CD4-positive, CD25-positive, alpha-beta regulatory T cell (primary cell): Measurements from ENCODE around the gene LAMB1. TPM values are rescaled to one million over a fixed set of nuclear protein-coding genes. Genes with fewer than 3 reads are reported as not detected.

ENCODE experiments used
- ATAC-seq, 2 donors: fragments of 150-1000 bp; cut with Tn5 transposase; one replicate each; pipeline ENCODE4 v1.10.0; 2021; ENCODE audit warnings: low read depth in 2 of 2, moderate number of reproducible peaks in 2 of 2, moderate library complexity in 1 of 2
- DNase-seq, 3 donors: peaks; one replicate each; pipeline versions ENCODE4 v3.0.0 to v3.0.0-alpha.2; 2012 to 2022; ENCODE audit warnings: mixed read lengths in 1 of 3
- H3K27ac ChIP-seq: one replicate; pipeline ENCODE4 v1.7.0; 2013; ENCODE audit warnings: mild to moderate bottlenecking, low read length; ENCODE audit not compliant: insufficient read depth, poor library complexity, severe bottlenecking
- H3K27me3 ChIP-seq: one replicate; pipeline ENCODE4 v1.7.0; 2013; ENCODE audit warnings: low read length; ENCODE audit not compliant: control insufficient read depth, insufficient read depth
- H3K36me3 ChIP-seq: one replicate; pipeline ENCODE4 v1.7.0; 2013; ENCODE audit warnings: mild to moderate bottlenecking, low read length, moderate library complexity; ENCODE audit not compliant: control insufficient read depth, insufficient read depth
- H3K4me1 ChIP-seq: 2 replicates; pipeline ENCODE4 v1.7.0; 2013; ENCODE audit warnings: mild to moderate bottlenecking, low read length; ENCODE audit not compliant: insufficient read depth, control insufficient read depth, poor library complexity, severe bottlenecking
- H3K4me3 ChIP-seq: one replicate; pipeline ENCODE4 v1.7.0; 2013; ENCODE audit warnings: low read depth, mild to moderate bottlenecking, low read length, moderate library complexity
- H3K9me3 ChIP-seq, 2 experiments: 1 replicate in 1 of 2; 2 replicates in 1 of 2; pipeline ENCODE4 v1.7.0; 2013; ENCODE audit warnings: low read length in 2 of 2, mild to moderate bottlenecking in 1 of 2, moderate library complexity in 1 of 2; ENCODE audit not compliant: control insufficient read depth in 2 of 2
- H3K27ac Mint-ChIP-seq, 3 donors: one replicate each; pipeline ENCODE4 v1.8.0; 2020 to 2022; ENCODE audit warnings: mild to moderate bottlenecking in 3 of 3, mixed read lengths in 3 of 3, moderate library complexity in 2 of 3
- H3K27me3 Mint-ChIP-seq: one replicate; pipeline ENCODE4 v1.8.0; 2022; ENCODE audit warnings: mild to moderate bottlenecking, mixed read lengths
- H3K36me3 Mint-ChIP-seq: one replicate; pipeline ENCODE4 v1.8.0; 2020; ENCODE audit warnings: mixed read lengths
- H3K4me1 Mint-ChIP-seq, 4 donors: one replicate each; pipeline ENCODE4 v1.8.0; 2020 to 2022; ENCODE audit warnings: mixed read lengths in 4 of 4, mild to moderate bottlenecking in 1 of 4
- H3K4me3 Mint-ChIP-seq, 4 donors: one replicate each; pipeline ENCODE4 v1.8.0; 2020 to 2022; ENCODE audit warnings: mild to moderate bottlenecking in 4 of 4, mixed read lengths in 4 of 4, moderate library complexity in 3 of 4
- H3K9me3 Mint-ChIP-seq, 7 donors: one replicate each; pipeline ENCODE4 v1.8.0; 2020 to 2022; ENCODE audit warnings: mixed read lengths in 7 of 7, mild to moderate bottlenecking in 3 of 7, moderate library complexity in 2 of 7
- polyA plus RNA-seq, 4 donors: library from polyadenylated mRNA; unstranded; fragments of 300-500 nt; fragmentation: Illumina TruSeq; gene quantifications; one replicate each; pipeline ENCODE4 v1.2.3, GENCODE V29; 2021
- total RNA-seq: library from RNA; stranded (reverse); gene quantifications from one replicate; pipeline ENCODE4 v1.2.3, GENCODE V29; 2022

Gene LAMB1
- total and polyA plus RNA-seq, 5 donors from 2014 or later = 0.24 to 0.82 (median 0.62) TPM; not detected in 1

DNA sequence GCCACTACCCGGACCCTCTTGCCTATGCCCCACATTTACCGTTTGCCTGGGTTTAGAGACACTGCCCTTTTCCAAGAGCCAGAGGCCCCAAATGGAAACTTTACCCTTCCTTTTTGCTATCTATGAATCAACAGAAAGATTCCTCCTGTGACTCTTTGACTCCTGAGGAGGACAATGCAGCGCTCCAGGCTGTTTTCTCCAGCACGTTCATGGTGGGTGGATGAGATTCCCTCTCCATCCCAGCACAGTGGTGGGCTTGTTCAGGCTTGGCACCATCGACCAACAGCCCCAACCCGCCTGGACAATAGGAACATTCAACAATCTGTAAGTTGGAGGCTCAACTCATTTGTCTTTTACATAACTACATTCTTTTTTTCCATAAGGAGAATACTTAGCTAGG is 56.1 kb downstream of the LAMB1 start:
- H3K9me3 ChIP-seq = no peaks in the 10 kb centered on the region
- H3K36me3 ChIP-seq = no peaks in the 10 kb centered on the region
- DNase-seq (no peak), ATAC-seq (no peak)
- H3K27me3 ChIP-seq = no peaks in the 10 kb centered on the region
- H3K27me3 Mint-ChIP-seq = no peaks in the 10 kb centered on the region
- H3K4me1 ChIP-seq = no peaks in the 10 kb centered on the region
- no peak overlapping the region for H3K27ac Mint-ChIP-seq
- H3K4me1 Mint-ChIP-seq = no peaks in the 10 kb centered on the region
- no peak overlapping the region for H3K4me3 ChIP-seq
- no peak overlapping the region for H3K4me3 Mint-ChIP-seq
- H3K9me3 Mint-ChIP-seq = no peaks in the 10 kb centered on the region
- H3K36me3 Mint-ChIP-seq = no peaks in the 10 kb centered on the region
- H3K27ac ChIP-seq = no peak overlapping the region

DNA sequence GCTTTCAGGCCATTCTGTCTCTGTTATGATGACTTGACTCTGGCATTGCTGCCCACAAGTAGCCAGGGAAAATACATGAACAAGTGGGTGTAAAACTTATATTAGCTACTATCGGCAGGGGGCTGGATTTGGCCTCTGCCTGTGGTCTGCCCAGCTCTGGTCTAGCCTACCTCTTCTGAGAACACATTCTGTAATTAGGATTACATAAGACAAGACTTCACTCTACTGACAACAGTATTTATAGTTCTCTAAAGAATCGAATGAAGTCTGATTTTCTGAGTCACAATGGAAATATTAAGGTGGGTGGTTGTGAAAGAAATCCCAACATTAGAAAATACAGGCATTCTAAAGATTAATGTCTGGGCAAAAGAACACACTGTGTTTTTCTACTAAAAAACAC is 56.5 kb downstream of the LAMB1 start:
- H3K4me3 ChIP-seq = no peak overlapping the region
- H3K27me3 Mint-ChIP-seq = no peaks in the 10 kb centered on the region
- no peaks in the 10 kb centered on the region for H3K9me3 Mint-ChIP-seq
- H3K27me3 ChIP-seq = no peaks in the 10 kb centered on the region
- no peaks in the 10 kb centered on the region for H3K4me1 Mint-ChIP-seq
- H3K27ac Mint-ChIP-seq = no peak overlapping the region
- H3K36me3 ChIP-seq = no peaks in the 10 kb centered on the region
- H3K4me1 ChIP-seq = no peaks in the 10 kb centered on the region
- DNase-seq (no peak), ATAC-seq (no peak)
- no peak overlapping the region for H3K27ac ChIP-seq
- H3K36me3 Mint-ChIP-seq = no peaks in the 10 kb centered on the region
- H3K4me3 Mint-ChIP-seq = no peak overlapping the region
- H3K9me3 ChIP-seq = no peaks in the 10 kb centered on the region

DNA sequence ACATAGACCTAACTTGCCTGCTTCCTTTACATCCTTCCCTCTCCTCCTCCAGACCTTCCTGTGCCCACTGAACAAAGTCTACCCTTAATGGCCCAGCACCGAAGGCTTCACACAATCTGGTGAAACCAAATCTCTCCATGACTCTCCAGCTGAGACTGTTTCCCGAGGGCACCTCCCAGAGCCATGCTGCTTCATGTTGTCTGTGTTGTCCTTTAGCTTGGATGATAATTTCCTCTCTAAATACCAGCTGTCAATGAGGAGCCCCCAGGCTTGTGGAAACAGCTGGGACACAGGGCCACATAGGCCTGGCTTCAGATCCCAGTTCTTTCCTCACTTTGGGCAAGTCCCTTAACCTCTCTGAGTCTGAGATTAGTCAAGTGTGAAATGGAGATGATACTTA is 57.6 kb downstream of the LAMB1 start:
- Histone ChIP-seq H3K4me1 (no peaks in the 10 kb centered on the region), H3K27ac (no peak overlapping the region), H3K9me3 (no peaks in the 10 kb centered on the region), H3K36me3 (peaks cover 1% of the 10 kb centered on the region), H3K27me3 (no peaks in the 10 kb centered on the region), H3K4me3 (no peak overlapping the region)
- Mint-ChIP-seq H3K9me3 (no peaks in the 10 kb centered on the region), H3K27me3 (no peaks in the 10 kb centered on the region), H3K27ac (no peak overlapping the region), H3K36me3 (peaks cover 5% of the 10 kb centered on the region), H3K4me3 (no peak overlapping the region), H3K4me1 (no peaks in the 10 kb centered on the region)
- no peak for ATAC-seq
- DNase-seq = no peak

DNA sequence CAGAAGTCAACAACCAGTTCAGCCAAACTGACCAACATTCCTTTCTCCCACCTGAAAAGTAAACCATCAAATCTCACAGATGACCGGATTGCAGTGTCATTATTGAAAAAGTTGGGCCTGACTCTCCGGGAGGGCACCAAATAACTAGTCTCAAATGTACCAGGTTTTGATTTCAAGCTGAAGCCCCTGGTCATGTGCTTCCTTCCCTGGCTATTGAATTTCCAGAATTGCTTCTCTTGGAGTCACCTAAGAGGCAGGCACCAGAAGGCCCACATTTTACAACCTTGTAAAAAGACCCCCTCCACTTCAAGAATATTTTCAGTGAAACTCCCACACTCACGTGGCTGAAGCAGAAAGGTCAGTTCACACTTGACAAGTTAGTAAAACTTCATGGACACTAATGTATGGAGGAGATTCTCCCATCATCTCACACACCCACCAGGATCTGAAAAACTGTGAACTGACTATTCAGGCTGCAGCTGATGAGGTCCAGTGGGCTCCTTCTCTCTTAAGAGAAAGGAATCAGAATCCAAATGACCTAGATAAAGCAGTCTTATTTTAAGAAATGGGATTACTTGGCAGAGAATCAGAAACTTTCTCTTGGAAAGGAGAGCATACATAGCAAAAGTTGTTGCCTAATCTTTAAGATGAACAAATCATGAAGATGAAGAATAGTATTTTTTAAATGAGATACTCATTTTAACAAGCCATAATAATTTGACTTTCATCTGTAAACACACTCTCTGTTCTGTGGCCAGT is 58.4 kb downstream of the LAMB1 start:
- Mint-ChIP-seq H3K9me3 (no peaks in the 10 kb centered on the region), H3K4me1 (no peaks in the 10 kb centered on the region), H3K36me3 (peaks cover 13% of the 10 kb centered on the region), H3K27me3 (no peaks in the 10 kb centered on the region), H3K27ac (no peak overlapping the region), H3K4me3 (no peak overlapping the region)
- H3K36me3 ChIP-seq = peaks cover 6% of the 10 kb centered on the region
- no peak overlapping the region for H3K4me3 ChIP-seq
- no peaks in the 10 kb centered on the region for H3K9me3 ChIP-seq
- H3K27me3 ChIP-seq = no peaks in the 10 kb centered on the region
- ATAC-seq = no peak
- DNase-seq = no peak
- no peak overlapping the region for H3K27ac ChIP-seq
- H3K4me1 ChIP-seq = no peaks in the 10 kb centered on the region

DNA sequence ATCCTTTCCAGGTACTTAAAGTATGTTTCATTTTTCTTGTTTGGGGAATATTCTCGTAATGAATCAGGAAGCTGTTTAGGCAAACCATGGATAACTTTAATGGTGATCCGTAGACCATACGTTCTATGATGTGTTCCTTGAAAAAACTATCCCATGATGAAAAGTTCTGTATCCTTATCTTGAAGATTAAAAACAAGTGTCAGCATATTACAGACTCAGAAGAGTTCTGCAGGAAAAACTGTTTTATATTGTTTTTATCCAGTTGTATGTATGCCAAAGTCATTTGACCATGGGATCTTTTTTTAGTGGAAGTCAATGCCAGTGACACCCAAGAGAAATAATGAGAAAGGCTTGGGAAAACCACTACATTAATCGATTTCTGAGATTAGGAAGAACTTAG is 59.9 kb downstream of the LAMB1 start:
- no peak for DNase-seq
- H3K36me3 ChIP-seq = peaks cover 6% of the 10 kb centered on the region
- Mint-ChIP-seq H3K27me3 (no peaks in the 10 kb centered on the region), H3K36me3 (peaks cover 14% of the 10 kb centered on the region), H3K27ac (no peak overlapping the region), H3K4me3 (no peak overlapping the region), H3K9me3 (no peaks in the 10 kb centered on the region), H3K4me1 (no peaks in the 10 kb centered on the region)
- H3K4me1 ChIP-seq = no peaks in the 10 kb centered on the region
- H3K9me3 ChIP-seq = no peaks in the 10 kb centered on the region
- no peak overlapping the region for H3K4me3 ChIP-seq
- H3K27ac ChIP-seq = no peak overlapping the region
- no peak for ATAC-seq
- H3K27me3 ChIP-seq = no peaks in the 10 kb centered on the region

DNA sequence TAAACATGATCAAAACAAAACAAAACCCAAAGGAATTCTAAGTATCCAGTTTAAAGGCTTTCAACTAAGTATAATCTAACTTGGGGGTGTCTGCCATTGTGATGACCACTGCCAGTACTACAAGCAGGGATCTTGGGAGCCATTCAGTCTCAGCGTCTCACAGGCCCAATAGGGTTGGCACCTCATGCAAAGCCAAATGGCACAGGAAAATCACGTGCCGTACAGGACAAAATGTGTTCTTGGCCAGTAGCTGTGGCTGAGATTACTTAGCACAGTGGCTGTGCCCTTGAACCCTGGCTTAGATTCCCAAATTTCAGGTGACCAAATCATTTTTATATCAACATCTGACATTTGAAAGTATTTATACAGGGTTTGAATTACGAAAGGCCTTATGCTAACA is 62.0 kb downstream of the LAMB1 start:
- no peaks in the 10 kb centered on the region for H3K27me3 Mint-ChIP-seq
- DNase-seq (no peak), ATAC-seq (no peak)
- Histone ChIP-seq H3K4me3 (no peak overlapping the region), H3K27me3 (no peaks in the 10 kb centered on the region), H3K36me3 (peaks cover 6% of the 10 kb centered on the region), H3K9me3 (no peaks in the 10 kb centered on the region), H3K4me1 (no peaks in the 10 kb centered on the region), H3K27ac (no peak overlapping the region)
- no peaks in the 10 kb centered on the region for H3K9me3 Mint-ChIP-seq
- H3K4me3 Mint-ChIP-seq = no peak overlapping the region
- peaks cover 14% of the 10 kb centered on the region for H3K36me3 Mint-ChIP-seq
- H3K27ac Mint-ChIP-seq = no peak overlapping the region
- no peaks in the 10 kb centered on the region for H3K4me1 Mint-ChIP-seq

DNA sequence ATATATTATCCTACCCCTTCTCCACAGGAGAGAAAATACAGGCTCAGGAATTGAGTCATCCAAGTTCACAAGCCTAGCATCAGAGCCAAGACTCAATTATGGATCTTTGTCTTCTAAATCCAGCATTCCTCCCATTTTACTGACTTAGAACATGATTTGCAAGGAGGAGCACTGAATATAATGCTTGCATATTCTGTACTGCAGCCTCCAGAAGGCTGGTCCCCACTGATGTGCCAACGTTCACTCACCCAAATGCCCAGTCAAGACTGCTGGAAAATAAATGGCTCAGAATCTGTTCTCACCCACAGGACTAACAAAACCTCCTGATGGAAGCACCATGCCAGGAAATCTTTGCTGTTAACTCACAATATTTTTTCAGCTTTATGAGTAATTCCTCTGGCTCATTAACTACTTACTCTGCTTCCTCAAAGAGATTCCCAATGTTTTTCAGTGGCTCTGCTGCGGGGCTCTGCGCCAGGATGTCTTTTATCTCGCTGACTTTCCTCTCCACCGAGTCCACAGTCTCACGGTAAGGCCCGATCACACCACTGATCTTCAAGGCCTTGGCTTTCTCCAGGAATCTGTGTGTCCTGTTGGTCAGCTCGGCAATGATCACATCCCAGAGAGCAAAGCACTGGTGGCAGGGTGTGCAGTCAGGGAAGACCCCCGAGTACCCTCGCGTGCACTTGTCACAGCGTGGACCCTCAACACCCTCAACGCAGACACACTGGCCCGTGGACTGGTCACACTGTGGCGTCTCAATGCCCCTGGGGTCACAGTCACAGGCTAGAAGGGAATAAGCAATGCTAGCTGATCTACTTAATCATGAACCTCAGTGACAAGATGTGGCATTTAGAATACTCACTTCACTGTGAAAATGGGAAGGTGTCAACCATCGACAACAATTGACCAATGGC is 63.1 kb downstream of the LAMB1 start:
- H3K27ac Mint-ChIP-seq = no peak overlapping the region
- DNase-seq = no peak
- H3K36me3 ChIP-seq = peaks cover 6% of the 10 kb centered on the region
- no peak overlapping the region for H3K4me3 Mint-ChIP-seq
- no peaks in the 10 kb centered on the region for H3K27me3 Mint-ChIP-seq
- H3K4me3 ChIP-seq = no peak overlapping the region
- no peaks in the 10 kb centered on the region for H3K9me3 Mint-ChIP-seq
- no peaks in the 10 kb centered on the region for H3K9me3 ChIP-seq
- H3K36me3 Mint-ChIP-seq = peaks cover 14% of the 10 kb centered on the region
- H3K4me1 ChIP-seq = no peaks in the 10 kb centered on the region
- ATAC-seq = no peak
- no peaks in the 10 kb centered on the region for H3K4me1 Mint-ChIP-seq
- H3K27me3 ChIP-seq = no peaks in the 10 kb centered on the region
- no peak overlapping the region for H3K27ac ChIP-seq
